Measurements from ENCODE around the gene HES5. TPM values are rescaled to one million over a fixed set of nuclear protein-coding genes. Genes with fewer than 3 reads are reported as not detected.

The HES5 gene
- total and polyA plus RNA-seq, 5 donors, result 0.52 to 1.8 (median 0.94) TPM

DNA sequence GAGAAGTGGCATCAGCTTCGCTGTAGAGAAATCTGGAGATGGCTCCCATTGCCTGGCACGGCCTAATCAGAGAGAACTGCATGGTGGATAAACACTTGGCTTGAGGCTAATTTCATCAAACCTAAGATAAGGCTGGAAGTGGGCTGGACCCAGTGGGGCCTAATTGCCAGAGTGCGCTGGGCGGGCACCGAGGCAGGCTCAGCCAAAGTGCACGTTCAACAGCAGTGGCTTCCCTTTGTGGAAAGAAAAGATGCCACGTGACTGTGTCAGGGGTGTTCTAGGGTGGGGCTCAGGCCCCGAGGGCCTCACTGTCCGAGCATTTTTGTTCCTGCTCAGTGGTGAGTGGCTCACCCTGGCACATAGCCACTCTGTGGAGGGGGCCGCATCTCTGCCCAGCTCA, 48.2 kb downstream of the HES5 start:
- Histone ChIP-seq H3K4me1 (ENCODE audit: control insufficient read depth, insufficient read depth, low read length) (no peaks in the 10 kb centered on the region), H3K27me3 (ENCODE audit: control insufficient read depth, insufficient read depth) (no peaks in the 10 kb centered on the region), H3K27ac (ENCODE audit: low read length) (no peak overlapping the region), H3K4me3 (ENCODE audit: low read length) (no peak overlapping the region), H3K9me3 (ENCODE audit: control insufficient read depth, low read length) (no peaks in the 10 kb centered on the region)
- WGBS, result 60% methylated on average over 10 of the region's 10 CpGs
- no peak for DNase-seq
- no peak for ATAC-seq
- intact Hi-C loops (cut with DNase I), result no loop called here

DNA sequence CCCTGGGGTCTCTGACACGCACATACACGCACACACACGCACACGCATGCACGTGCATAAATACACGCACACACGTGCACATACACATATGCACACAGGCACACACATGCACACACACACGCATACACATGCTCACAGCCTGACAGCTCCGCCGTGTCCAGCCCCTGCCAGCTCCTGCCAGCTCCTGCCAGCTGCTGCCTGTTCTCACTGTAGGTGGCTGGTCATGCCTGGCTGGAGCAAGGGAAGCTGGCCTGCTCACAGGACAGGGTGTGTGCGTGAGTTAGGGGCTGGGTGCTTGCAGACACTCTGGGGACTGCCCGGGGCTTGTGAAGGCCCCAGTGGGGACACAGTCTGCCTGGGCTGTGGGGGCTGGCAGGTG, 49.1 kb downstream of the HES5 start:
- WGBS, result 87% methylated on average over 12 of the region's 12 CpGs
- no peak overlapping the region for H3K27ac ChIP-seq (ENCODE audit: low read length)
- intact Hi-C loops (cut with DNase I), result no loop called here
- H3K27me3 ChIP-seq (ENCODE audit: control insufficient read depth, insufficient read depth), result no peaks in the 10 kb centered on the region
- ATAC-seq, result no peak
- H3K4me1 ChIP-seq (ENCODE audit: control insufficient read depth, insufficient read depth, low read length), result no peaks in the 10 kb centered on the region
- no peaks in the 10 kb centered on the region for H3K9me3 ChIP-seq (ENCODE audit: control insufficient read depth, low read length)
- no peak for DNase-seq
- no peak overlapping the region for H3K4me3 ChIP-seq (ENCODE audit: low read length)

DNA sequence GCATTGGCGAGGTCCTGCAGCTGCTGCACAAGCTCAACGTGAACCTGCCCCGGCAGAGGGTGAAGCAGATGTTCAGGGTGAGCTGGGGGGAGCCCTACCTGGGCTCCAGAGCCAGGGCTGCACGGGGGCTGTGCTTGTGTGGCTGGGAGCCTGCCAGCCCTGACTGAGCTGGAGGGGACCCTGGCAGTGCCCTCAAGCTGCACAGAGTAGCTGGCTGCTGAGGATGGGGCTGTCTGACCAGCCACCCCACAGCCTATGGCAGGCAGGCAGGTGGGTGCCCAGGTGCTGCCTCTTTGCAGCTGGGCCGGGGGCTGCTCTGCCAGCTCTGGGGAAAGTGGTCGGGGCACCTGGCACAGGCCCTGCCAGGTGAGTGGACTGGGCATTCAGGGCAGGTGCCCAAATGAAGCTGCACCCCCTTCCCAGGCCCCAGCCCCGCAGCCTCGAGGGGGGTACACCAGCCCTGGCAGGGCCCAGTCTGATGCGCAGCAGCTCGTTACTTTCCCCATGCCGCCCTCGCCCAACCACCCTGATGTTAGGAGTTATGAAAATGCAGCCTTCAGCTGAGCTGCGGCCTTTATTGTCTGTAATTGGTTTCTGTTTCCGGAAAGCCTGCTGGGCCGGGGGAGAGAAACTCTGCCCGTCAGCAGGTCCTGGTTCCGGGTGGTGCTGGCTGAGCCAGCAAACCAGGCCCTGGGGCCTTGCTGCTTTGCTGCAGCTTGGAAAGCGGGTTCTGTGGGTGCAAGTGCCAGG, 49.7 kb downstream of the HES5 start:
- Histone ChIP-seq H3K27me3 (ENCODE audit: control insufficient read depth, insufficient read depth) (no peaks in the 10 kb centered on the region), H3K27ac (ENCODE audit: low read length) (no peak overlapping the region), H3K4me1 (ENCODE audit: control insufficient read depth, insufficient read depth, low read length) (no peaks in the 10 kb centered on the region), H3K4me3 (ENCODE audit: low read length) (no peak overlapping the region), H3K9me3 (ENCODE audit: control insufficient read depth, low read length) (no peaks in the 10 kb centered on the region)
- ATAC-seq (no peak), DNase-seq (no peak)
- WGBS, result 82% methylated on average over 18 of the region's 18 CpGs
- intact Hi-C loops (cut with DNase I), result no loop called here

DNA sequence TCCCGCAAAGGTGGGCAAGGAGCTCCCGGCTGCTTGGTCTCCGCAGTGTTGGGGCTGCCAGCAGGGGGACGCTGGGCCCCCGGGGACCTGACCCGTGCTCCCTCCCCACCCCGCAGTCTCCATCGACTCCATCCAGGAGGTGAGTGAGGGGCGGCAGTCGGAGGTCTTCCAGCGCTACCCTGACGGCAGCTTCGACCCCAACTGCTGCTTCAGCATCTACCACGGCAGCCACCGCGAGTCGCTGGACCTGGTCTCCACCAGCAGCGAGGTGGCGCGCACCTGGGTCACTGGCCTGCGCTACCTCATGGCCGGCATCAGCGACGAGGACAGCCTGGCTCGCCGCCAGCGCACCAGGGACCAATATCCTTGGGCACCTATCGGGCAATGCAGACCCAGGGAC, 50.4 kb downstream of the HES5 start:
- H3K27ac ChIP-seq (ENCODE audit: low read length), result no peak overlapping the region

DNA sequence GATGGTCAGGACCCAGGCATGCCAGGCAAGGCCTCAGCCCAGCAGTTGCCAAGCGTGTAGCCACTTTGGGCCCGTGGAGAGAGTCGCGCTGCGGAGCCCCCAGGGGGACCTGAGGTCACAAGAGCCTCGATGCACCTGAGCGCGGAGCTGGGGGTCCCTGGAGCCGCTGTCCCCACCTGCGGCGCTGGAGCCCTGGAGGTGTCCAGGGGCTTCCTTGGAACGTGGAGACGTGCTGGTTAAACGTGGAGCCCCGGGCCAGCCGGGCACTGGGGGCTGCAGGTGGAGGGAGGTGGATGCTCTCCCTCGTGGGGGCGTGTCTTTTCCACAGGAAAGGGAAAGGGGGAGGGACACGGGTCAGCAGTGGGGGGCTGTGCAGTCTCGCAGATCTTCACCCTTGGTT, 50.9 kb downstream of the HES5 start:
- Histone ChIP-seq H3K9me3 (ENCODE audit: control insufficient read depth, low read length) (no peaks in the 10 kb centered on the region), H3K4me3 (ENCODE audit: low read length) (no peak overlapping the region), H3K4me1 (ENCODE audit: control insufficient read depth, insufficient read depth, low read length) (no peaks in the 10 kb centered on the region), H3K27ac (ENCODE audit: low read length) (no peak overlapping the region), H3K27me3 (ENCODE audit: control insufficient read depth, insufficient read depth) (no peaks in the 10 kb centered on the region)
- WGBS, result 72% methylated on average over 20 of the region's 20 CpGs
- intact Hi-C loops (cut with DNase I), result no loop called here
- DNase-seq (no peak), ATAC-seq (no peak)

More for the DNA sequence above, 50.4 kb downstream of the HES5 start:
- WGBS, result 85% methylated on average over 28 of the region's 28 CpGs
- no peaks in the 10 kb centered on the region for H3K9me3 ChIP-seq (ENCODE audit: control insufficient read depth, low read length)
- H3K4me1 ChIP-seq (ENCODE audit: control insufficient read depth, insufficient read depth, low read length), result no peaks in the 10 kb centered on the region
- intact Hi-C loops (cut with DNase I), result no loop called here
- no peak for ATAC-seq
- DNase-seq, result no peak
- H3K4me3 ChIP-seq (ENCODE audit: low read length), result no peak overlapping the region
- H3K27me3 ChIP-seq (ENCODE audit: control insufficient read depth, insufficient read depth), result no peaks in the 10 kb centered on the region

Other genes starting within 250 kb of the HES5 start
- 1 to 10 TPM; 3.2 to 5.1 (median 4.2) TPM for gene MORN1, start 138.7 kb downstream of the HES5 start, total RNA-seq
- gene MORN1, start 138.7 kb downstream of the HES5 start, polyA plus RNA-seq, result 4.1 TPM
- 10 to 100 TPM; 83.6 to 93.9 (median 89.6) TPM for gene RER1, start 138.4 kb downstream of the HES5 start, total RNA-seq
- gene RER1, start 138.4 kb downstream of the HES5 start, polyA plus RNA-seq, result 50.3 TPM
- 10 to 100 TPM; 11.4 to 15.5 (median 13.6) TPM for gene PEX10, start 117.7 kb downstream of the HES5 start, total RNA-seq
- gene PEX10, start 117.7 kb downstream of the HES5 start, polyA plus RNA-seq, result 16.0 TPM
- under 1 TPM in 3 of 4 donors, not detected in 1; 0.08 to 0.64 (median 0.09) TPM for gene PLCH2, start 54.0 kb downstream of the HES5 start, total RNA-seq
- gene PLCH2, start 54.0 kb downstream of the HES5 start, polyA plus RNA-seq, result 0.16 TPM
- 10 to 100 TPM; 35.2 to 51.3 (median 45.1) TPM for gene PANK4, start 3.7 kb downstream of the HES5 start, total RNA-seq
- gene PANK4, start 3.7 kb downstream of the HES5 start, polyA plus RNA-seq, result 38.7 TPM
- 10 to 100 TPM; 17.6 to 25.5 (median 21.8) TPM for gene TNFRSF14, start 26.1 kb upstream of the HES5 start, total RNA-seq
- gene TNFRSF14, start 26.1 kb upstream of the HES5 start, polyA plus RNA-seq, result 27.6 TPM
- gene PRXL2B, start 56.5 kb upstream of the HES5 start, total RNA-seq, result 10 to 100 TPM in 2 of 4 donors, 1 to 10 TPM in 2; 8.0 to 11.8 (median 10.4) TPM
- gene PRXL2B, start 56.5 kb upstream of the HES5 start, polyA plus RNA-seq, result 9.3 TPM
- 1 to 10 TPM in 1 of 4 donors, under 1 TPM in 3; 0.32 to 1.5 (median 0.83) TPM for gene MMEL1, start 102.8 kb upstream of the HES5 start, total RNA-seq
- 1.7 TPM for gene MMEL1, start 102.8 kb upstream of the HES5 start, polyA plus RNA-seq